ENCODE data around the gene FAAP20. TPM values are rescaled to one million over a fixed set of nuclear protein-coding genes. Genes with fewer than 3 reads are reported as not detected.

Gene FAAP20
- total and polyA plus RNA-seq, 8 donors, result 17.2 to 75.6 (median 24.1) TPM

GRCh38 chr1:2239384-2239985 lies 44.9 kb upstream of the FAAP20 start:
- H3K4me1 ChIP-seq, result peaks cover 12 to 33% (median 15%) of the 10 kb centered on the region in 3 donors
- TF ChIP-seq, protein P1, sequence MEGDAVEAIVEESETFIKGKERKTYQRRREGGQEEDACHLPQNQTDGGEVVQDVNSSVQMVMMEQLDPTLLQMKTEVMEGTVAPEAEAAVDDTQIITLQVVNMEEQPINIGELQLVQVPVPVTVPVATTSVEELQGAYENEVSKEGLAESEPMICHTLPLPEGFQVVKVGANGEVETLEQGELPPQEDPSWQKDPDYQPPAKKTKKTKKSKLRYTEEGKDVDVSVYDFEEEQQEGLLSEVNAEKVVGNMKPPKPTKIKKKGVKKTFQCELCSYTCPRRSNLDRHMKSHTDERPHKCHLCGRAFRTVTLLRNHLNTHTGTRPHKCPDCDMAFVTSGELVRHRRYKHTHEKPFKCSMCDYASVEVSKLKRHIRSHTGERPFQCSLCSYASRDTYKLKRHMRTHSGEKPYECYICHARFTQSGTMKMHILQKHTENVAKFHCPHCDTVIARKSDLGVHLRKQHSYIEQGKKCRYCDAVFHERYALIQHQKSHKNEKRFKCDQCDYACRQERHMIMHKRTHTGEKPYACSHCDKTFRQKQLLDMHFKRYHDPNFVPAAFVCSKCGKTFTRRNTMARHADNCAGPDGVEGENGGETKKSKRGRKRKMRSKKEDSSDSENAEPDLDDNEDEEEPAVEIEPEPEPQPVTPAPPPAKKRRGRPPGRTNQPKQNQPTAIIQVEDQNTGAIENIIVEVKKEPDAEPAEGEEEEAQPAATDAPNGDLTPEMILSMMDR (IDR thresholded peaks at IDR 0.05), result no peak
- ATAC-seq, result no peak
- H3K36me3 ChIP-seq, result no peaks in the 10 kb centered on the region
- H3K27ac ChIP-seq, result no peak overlapping the region
- WGBS, 2 donors, result 85 to 88% methylated on average over 30 of the region's 30 CpGs
- no peaks in the 10 kb centered on the region for H3K9me3 ChIP-seq
- DNase-seq, result peak in 1 of 6 donors; percentile 15
- H3K27me3 ChIP-seq, result no peaks in the 10 kb centered on the region
- no peak for FAIRE-seq
- no peak overlapping the region for H3K4me3 ChIP-seq
- intact Hi-C loops (cut with DNase I), result loop anchor here in 1 of 3 donors (10.0 kb wide), 1 partner anchor 65 kb away; no protein-coding TSS in a partner anchor

- H3K36me3 ChIP-seq, result no peaks in the 10 kb centered on the region
- TF ChIP-seq, protein P1 (IDR thresholded peaks at IDR 0.05), result no peak
- H3K4me3 ChIP-seq, result no peak overlapping the region
- intact Hi-C loops (cut with DNase I), result loop anchor here in 1 of 3 donors (10.0 kb wide), 1 partner anchor 66 kb away; no protein-coding TSS in a partner anchor
- FAIRE-seq, result no peak
- H3K4me1 ChIP-seq, result peaks cover 12 to 37% (median 15%) of the 10 kb centered on the region in 3 donors
- H3K27ac ChIP-seq, result no peak overlapping the region
- ATAC-seq, result no peak
- H3K9me3 ChIP-seq, result no peaks in the 10 kb centered on the region
- H3K27me3 ChIP-seq, result no peaks in the 10 kb centered on the region
- DNase-seq, result no peak
- 43 to 49% methylated on average over 6 of the region's 6 CpGs for WGBS, 2 donors
Observed at GRCh38 chr1:2239013-2239370, 44.4 kb upstream of the FAAP20 start.

DNA sequence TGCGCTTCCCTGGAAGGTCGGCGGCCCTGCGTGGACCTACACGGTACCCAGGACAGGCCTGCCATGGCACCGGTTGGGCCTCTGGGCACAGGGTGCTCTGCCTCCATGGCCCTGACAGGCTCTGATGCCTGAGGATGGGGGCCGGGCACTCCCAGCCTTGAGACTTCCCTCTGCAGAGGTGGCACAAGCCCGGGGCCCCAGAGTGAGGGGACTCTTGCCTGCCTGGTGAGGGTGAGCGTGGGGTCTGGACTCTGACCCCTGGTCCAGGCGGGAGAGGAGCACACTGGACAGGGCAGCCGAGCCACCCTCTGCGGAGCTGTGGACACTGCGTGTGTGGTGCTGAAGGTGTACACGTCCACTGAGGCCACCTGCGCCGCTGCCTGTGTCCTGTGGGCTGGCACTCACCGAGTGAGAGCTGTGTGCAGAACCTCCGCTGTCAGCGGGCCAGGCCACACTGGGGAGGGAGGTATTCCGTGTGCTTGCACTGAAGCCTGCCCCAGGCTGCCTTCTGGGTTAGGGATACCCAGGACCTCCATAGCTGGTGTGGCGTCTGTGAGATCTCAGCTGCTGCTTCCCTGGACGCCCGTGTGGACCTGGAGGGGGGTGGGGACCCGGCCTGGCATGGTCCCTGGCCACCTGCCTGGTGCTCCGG lies 43.9 kb upstream of the FAAP20 start:
- Histone ChIP-seq H3K9me3 (no peaks in the 10 kb centered on the region), H3K4me1 (peaks cover 12 to 42% (median 15%) of the 10 kb centered on the region in 3 donors), H3K36me3 (no peaks in the 10 kb centered on the region), H3K27me3 (no peaks in the 10 kb centered on the region), H3K4me3 (no peak overlapping the region), H3K27ac (peak overlapping the region in 1 of 4 donors; percentile 3)
- TF ChIP-seq, protein P1 (IDR thresholded peaks at IDR 0.05), result no peak
- WGBS, 2 donors, result 46 to 57% methylated on average over 25 of the region's 25 CpGs
- peak; percentile 33 to 77 (median 68) for ATAC-seq
- intact Hi-C loops (cut with DNase I), result loop anchor here in 1 of 3 donors (10.0 kb wide), 1 partner anchor 66 kb away; no protein-coding TSS in a partner anchor
- DNase-seq, result peak; percentile 47 to 91 (median 70)
- FAIRE-seq, result no peak

GRCh38 chr1:2237773-2238172 lies 43.2 kb upstream of the FAAP20 start:
- FAIRE-seq (no peak), ATAC-seq (no peak), DNase-seq (peak in 4 of 6 donors; percentile 22 to 71 (median 45))
- Histone ChIP-seq H3K27ac (peak overlapping the region in 1 of 4 donors; percentile 3), H3K36me3 (no peaks in the 10 kb centered on the region), H3K27me3 (no peaks in the 10 kb centered on the region), H3K9me3 (no peaks in the 10 kb centered on the region), H3K4me1 (peaks cover 13 to 48% (median 16%) of the 10 kb centered on the region in 3 donors), H3K4me3 (no peak overlapping the region)
- TF ChIP-seq, protein P1 (IDR thresholded peaks at IDR 0.05), result no peak
- intact Hi-C loops (cut with DNase I), result loop anchor here in 1 of 3 donors (10.0 kb wide), 1 partner anchor 67 kb away; no protein-coding TSS in a partner anchor
- WGBS, 2 donors, result 77 to 78% methylated on average over 18 to 19 of the region's 19 CpGs

Measured in pancreas (tissue), 10 donors.